ENCODE results near the gene ZDHHC12. TPM values are rescaled to one million over a fixed set of nuclear protein-coding genes. Genes with fewer than 3 reads are reported as not detected.

ZDHHC12 gene
- total RNA-seq, 2 experiments from 2014 or later, result 40.0 to 56.8 TPM

Small RNA genes lying within 50 kb of the gene (small RNA-seq; reads per million reads assigned to genes)
- gene RF00017, result not detected
- not detected for gene RN7SL560P

Other genes starting within 250 kb of the ZDHHC12 start
- gene GLE1, start 219.4 kb downstream of the ZDHHC12 start, total RNA-seq (2014; rRNA removed; shearing (Covaris generic)), result 30.8 and 34.8 TPM in 2 replicates
- 43.4 and 45.2 TPM in 2 replicates for gene GLE1, start 219.4 kb downstream of the ZDHHC12 start, total RNA-seq (2022)
- 259 and 272 TPM in 2 replicates for gene SPTAN1, start 171.5 kb downstream of the ZDHHC12 start, total RNA-seq (2014; rRNA removed; shearing (Covaris generic))
- 239 and 283 TPM in 2 replicates for gene SPTAN1, start 171.5 kb downstream of the ZDHHC12 start, total RNA-seq (2022)
- 71.8 and 97.6 TPM in 2 replicates for gene DYNC2I2, start 67.3 kb downstream of the ZDHHC12 start, total RNA-seq (2014; rRNA removed; shearing (Covaris generic))
- 51.6 and 55.5 TPM in 2 replicates for gene DYNC2I2, start 67.3 kb downstream of the ZDHHC12 start, total RNA-seq (2022)
- gene SET, start 34.9 kb downstream of the ZDHHC12 start, total RNA-seq (2014; rRNA removed; shearing (Covaris generic)), result 598 and 1,041 TPM in 2 replicates
- gene SET, start 34.9 kb downstream of the ZDHHC12 start, total RNA-seq (2022), result 686 and 701 TPM in 2 replicates
- 0.88 and 1.5 TPM in 2 replicates for gene PKN3, start 21.6 kb downstream of the ZDHHC12 start, total RNA-seq (2014; rRNA removed; shearing (Covaris generic))
- 3.3 and 4.6 TPM in 2 replicates for gene PKN3, start 21.6 kb downstream of the ZDHHC12 start, total RNA-seq (2022)
- 6.9 and 11.0 TPM in 2 replicates for gene ZER1, start 47.8 kb upstream of the ZDHHC12 start, total RNA-seq (2014; rRNA removed; shearing (Covaris generic))
- gene ZER1, start 47.8 kb upstream of the ZDHHC12 start, total RNA-seq (2022), result 15.1 and 20.0 TPM in 2 replicates
- 14.9 and 18.7 TPM in 2 replicates for gene TBC1D13, start 63.1 kb upstream of the ZDHHC12 start, total RNA-seq (2014; rRNA removed; shearing (Covaris generic))
- 18.9 and 24.7 TPM in 2 replicates for gene TBC1D13, start 63.1 kb upstream of the ZDHHC12 start, total RNA-seq (2022)
- gene ENDOG, start 94.4 kb upstream of the ZDHHC12 start, total RNA-seq (2014; rRNA removed; shearing (Covaris generic)), result 31.9 and 35.2 TPM in 2 replicates
- 24.8 and 29.4 TPM in 2 replicates for gene ENDOG, start 94.4 kb upstream of the ZDHHC12 start, total RNA-seq (2022)
- 38.9 and 51.2 TPM in 2 replicates for gene SPOUT1, start 105.7 kb upstream of the ZDHHC12 start, total RNA-seq (2014; rRNA removed; shearing (Covaris generic))
- 47.8 and 52.5 TPM in 2 replicates for gene SPOUT1, start 105.7 kb upstream of the ZDHHC12 start, total RNA-seq (2022)
- gene KYAT1, start 157.8 kb upstream of the ZDHHC12 start, total RNA-seq (2014; rRNA removed; shearing (Covaris generic)), result 38.2 and 44.7 TPM in 2 replicates
- 28.3 and 34.5 TPM in 2 replicates for gene KYAT1, start 157.8 kb upstream of the ZDHHC12 start, total RNA-seq (2022)
- gene LRRC8A, start 158.0 kb upstream of the ZDHHC12 start, total RNA-seq (2014; rRNA removed; shearing (Covaris generic)), result 20.0 and 26.9 TPM in 2 replicates
- gene LRRC8A, start 158.0 kb upstream of the ZDHHC12 start, total RNA-seq (2022), result 21.0 and 22.9 TPM in 2 replicates
- gene PHYHD1, start 196.9 kb upstream of the ZDHHC12 start, total RNA-seq (2014; rRNA removed; shearing (Covaris generic)), result 69.0 and 83.5 TPM in 2 replicates
- gene PHYHD1, start 196.9 kb upstream of the ZDHHC12 start, total RNA-seq (2022), result 132 and 150 TPM in 2 replicates
- gene DOLK, start 223.5 kb upstream of the ZDHHC12 start, total RNA-seq (2014; rRNA removed; shearing (Covaris generic)), result 9.6 and 11.2 TPM in 2 replicates
- gene DOLK, start 223.5 kb upstream of the ZDHHC12 start, total RNA-seq (2022), result 5.1 and 5.8 TPM in 2 replicates
- gene NUP188, start 223.6 kb upstream of the ZDHHC12 start, total RNA-seq (2014; rRNA removed; shearing (Covaris generic)), result 70.5 and 73.6 TPM in 2 replicates
- gene NUP188, start 223.6 kb upstream of the ZDHHC12 start, total RNA-seq (2022), result 83.8 and 91.6 TPM in 2 replicates